ENCODE results near the gene MAGEA12. TPM values are rescaled to one million over a fixed set of nuclear protein-coding genes. Genes with fewer than 3 reads are reported as not detected.

MAGEA12 gene
- not detected in 2 replicates for polyA plus RNA-seq

DNA sequence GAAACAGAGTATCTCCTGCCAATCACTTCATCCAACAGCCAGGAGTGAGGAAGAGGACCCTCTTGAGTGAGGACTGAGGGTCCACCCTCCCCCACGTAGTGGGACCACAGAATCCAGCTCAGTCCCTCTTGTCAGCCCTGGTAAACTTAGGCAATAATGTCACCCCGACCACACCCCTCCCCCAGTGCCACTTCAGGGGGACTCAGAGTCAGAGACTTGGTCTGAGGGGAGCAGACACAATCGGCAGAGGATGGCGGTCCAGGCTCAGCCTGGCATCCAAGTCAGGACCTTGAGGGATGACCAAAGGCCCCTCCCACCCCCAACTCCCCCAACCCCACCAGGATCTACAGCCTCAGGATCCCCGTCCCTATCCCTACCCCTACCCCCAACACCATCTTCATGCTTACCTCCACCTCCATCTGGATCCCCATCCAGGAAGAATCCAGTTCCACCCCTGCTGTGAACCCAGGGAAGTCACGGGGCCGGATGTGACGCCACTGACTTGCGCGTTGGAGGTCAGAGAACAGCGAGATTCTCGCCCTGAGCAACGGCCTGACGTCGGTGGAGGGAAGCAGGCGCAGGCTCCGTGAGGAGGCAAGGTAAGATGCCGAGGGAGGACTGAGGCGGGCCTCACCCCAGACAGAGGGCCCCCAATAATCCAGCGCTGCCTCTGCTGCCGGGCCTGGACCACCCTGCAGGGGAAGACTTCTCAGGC is at the start of gene MAGEA12, which contains the start of gene CSAG1:
MAGEA12 (plus strand) TSS at position 497 of the 715 bp plus-strand sequence. CDS start 2,405 bp downstream, outside the sequence.
CSAG1 (minus strand) TSS at position 461 of the 715 bp plus-strand sequence. CDS start 1,261 bp downstream, outside the sequence.

DNA sequence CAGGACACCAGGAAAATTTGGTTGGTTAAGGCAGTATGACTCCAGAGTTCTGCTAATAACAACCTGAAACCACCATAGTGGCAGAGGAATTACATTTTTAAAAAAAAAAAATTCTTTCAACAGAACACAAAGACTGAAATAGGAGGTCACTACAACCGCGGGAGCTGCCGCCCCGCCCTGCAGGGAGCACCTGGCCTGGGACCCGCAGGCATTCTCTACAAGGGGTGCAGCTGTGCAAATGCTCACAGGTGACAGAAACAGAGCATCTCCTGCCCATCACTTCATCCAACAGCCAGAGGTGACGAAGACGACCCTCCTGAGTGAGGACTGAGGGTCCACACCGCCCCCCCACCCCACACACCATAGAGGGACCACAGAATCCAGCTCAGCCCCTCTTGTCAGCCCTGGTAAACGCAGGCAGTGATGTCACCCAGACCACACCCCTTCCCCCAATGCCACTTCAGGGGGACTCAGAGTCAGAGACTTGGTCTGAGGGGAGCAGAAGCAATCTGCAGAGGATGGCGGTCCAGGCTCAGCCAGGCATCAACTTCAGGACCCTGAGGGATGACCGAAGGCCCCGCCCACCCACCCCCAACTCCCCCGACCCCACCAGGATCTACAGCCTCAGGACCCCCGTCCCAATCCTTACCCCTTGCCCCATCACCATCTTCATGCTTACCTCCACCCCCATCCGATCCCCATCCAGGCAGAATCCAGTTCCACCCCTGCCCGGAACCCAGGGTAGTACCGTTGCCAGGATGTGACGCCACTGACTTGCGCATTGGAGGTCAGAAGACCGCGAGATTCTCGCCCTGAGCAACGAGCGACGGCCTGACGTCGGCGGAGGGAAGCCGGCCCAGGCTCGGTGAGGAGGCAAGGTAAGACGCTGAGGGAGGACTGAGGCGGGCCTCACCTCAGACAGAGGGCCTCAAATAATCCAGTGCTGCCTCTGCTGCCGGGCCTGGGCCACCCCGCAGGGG is 35.3 kb upstream of the MAGEA12 start, which contains the start of gene MAGEA3:
MAGEA3 (plus strand) TSS at position 843 of the 980 bp plus-strand sequence. CDS start 2,039 bp downstream, outside the sequence.

DNA sequence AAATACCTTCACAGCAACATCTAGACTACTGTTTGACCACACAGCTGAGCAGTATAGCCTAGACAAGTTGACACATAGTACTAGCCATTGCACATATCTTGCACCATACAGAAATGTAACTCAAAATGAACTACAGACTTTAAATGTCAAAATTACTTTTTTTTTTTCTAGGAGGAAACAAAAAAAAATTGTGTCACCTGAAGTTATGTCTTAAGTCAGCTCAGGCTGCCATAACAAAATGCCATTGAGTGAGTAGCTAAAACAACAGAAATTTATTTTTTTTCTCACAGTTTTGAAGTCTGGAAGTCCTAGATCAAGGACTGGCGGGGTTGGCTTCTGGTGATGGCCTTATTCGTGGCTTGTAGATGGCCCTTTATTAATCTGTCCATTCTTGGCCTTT is 24.4 kb upstream of the MAGEA12 start, which contains the start of gene CSAG2:
CSAG2 (minus strand) TSS at position 101 of the 400 bp plus-strand sequence. CDS start 161 bp downstream, outside the sequence.

GRCh38 chrX:152713815-152714787 is 19.5 kb upstream of the MAGEA12 start, which contains the start of gene MAGEA2B:
Gene MAGEA2B, plus strand, starts transcription at chrX:152714628. Its CDS starts 2,479 bp downstream, at chrX:152717107.

DNA sequence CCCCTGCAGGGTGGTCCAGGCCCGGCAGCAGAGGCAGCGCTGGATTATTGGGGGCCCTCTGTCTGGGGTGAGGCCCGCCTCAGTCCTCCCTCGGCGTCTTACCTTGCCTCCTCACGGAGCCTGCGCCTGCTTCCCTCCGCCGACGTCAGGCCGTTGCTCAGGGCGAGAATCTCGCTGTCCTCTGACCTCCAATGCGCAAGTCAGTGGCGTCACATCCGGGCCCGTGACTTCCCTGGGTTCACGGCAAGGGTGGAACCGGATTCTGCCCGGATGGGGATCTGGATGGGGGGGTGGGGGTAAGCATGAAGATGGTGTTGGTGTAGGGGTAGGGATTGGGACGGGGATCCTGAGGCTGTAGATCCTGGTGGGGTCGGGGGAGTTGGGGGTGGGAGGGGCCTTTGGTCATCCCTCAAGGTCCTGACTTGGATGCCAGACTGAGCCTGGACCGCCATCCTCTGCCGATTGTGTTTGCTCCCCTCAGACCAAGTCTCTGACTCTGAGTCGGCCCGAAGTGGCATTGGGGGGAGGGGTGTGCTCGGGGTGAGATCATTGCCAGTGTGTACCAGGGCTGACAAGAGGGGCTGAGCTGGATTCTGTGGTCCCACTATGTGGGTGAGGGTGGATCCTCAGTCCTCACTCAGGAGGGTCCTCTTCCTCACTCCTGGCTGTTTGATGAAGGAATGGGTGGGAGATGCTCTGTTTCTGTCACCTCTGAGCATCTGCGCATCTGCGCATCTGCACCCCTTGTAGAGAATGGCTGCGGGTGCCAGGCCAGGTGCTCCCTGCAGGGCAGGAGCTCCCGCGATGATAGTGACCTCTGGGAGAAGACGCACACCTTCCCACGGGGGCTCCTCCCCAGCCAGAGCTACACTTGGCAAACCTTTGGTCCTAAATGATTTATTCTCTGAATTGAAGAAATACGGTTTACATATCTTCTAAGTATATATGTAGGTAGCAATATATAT is 20.4 kb downstream of the MAGEA12 start, which contains the start of gene MAGEA2:
MAGEA2 (minus strand) TSS at position 157 of the 965 bp plus-strand sequence. CDS start 2,479 bp downstream, outside the sequence.

GRCh38 chrX:152758918-152759317 is 25.4 kb downstream of the MAGEA12 start, which contains the start of gene CSAG3:
Gene CSAG3, plus strand, starts transcription at chrX:152759218.

DNA sequence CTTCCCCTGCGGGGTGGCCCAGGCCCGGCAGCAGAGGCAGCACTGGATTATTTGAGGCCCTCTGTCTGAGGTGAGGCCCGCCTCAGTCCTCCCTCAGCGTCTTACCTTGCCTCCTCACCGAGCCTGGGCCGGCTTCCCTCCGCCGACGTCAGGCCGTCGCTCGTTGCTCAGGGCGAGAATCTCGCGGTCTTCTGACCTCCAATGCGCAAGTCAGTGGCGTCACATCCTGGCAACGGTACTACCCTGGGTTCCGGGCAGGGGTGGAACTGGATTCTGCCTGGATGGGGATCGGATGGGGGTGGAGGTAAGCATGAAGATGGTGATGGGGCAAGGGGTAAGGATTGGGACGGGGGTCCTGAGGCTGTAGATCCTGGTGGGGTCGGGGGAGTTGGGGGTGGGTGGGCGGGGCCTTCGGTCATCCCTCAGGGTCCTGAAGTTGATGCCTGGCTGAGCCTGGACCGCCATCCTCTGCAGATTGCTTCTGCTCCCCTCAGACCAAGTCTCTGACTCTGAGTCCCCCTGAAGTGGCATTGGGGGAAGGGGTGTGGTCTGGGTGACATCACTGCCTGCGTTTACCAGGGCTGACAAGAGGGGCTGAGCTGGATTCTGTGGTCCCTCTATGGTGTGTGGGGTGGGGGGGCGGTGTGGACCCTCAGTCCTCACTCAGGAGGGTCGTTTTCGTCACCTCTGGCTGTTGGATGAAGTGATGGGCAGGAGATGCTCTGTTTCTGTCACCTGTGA is 36.2 kb downstream of the MAGEA12 start, which contains the start of gene MAGEA6:
MAGEA6 (minus strand) TSS at position 141 of the 741 bp plus-strand sequence. CDS start 2,039 bp downstream, outside the sequence.

Other genes starting within 250 kb of the MAGEA12 start
- not detected in 2 replicates for gene GABRQ, start 95.9 kb upstream of the MAGEA12 start, polyA plus RNA-seq
- gene MAGEA3, start 35.0 kb upstream of the MAGEA12 start, polyA plus RNA-seq = not detected in 2 replicates
- not detected in 2 replicates for gene CSAG2, start 24.5 kb upstream of the MAGEA12 start, polyA plus RNA-seq
- not detected in 2 replicates for gene MAGEA2B, start 19.1 kb upstream of the MAGEA12 start, polyA plus RNA-seq
- gene CSAG1, start within 50 bp of the MAGEA12 start, polyA plus RNA-seq = 0.86 TPM in 1 of 2 replicates, not detected in the other
- not detected in 2 replicates for gene MAGEA2, start 20.1 kb downstream of the MAGEA12 start, polyA plus RNA-seq
- not detected in 2 replicates for gene CSAG3, start 25.5 kb downstream of the MAGEA12 start, polyA plus RNA-seq
- not detected in 2 replicates for gene MAGEA6, start 35.9 kb downstream of the MAGEA12 start, polyA plus RNA-seq
- 115 and 119 TPM in 2 replicates for gene CETN2, start 97.0 kb downstream of the MAGEA12 start, polyA plus RNA-seq
- gene NSDHL, start 97.3 kb downstream of the MAGEA12 start, polyA plus RNA-seq = 16.4 and 20.0 TPM in 2 replicates
- 1.1 TPM in 1 of 2 replicates, not detected in the other for gene ZNF185, start 164.3 kb downstream of the MAGEA12 start, polyA plus RNA-seq